NCI-H2227 (cell line): Measurements from ENCODE around the gene BRD3.
A peak's percentile ranks its signal among the peaks of the same experiment; 100 is the strongest.

Experiments
- DNase-seq: peaks from one replicate; lab custom pipeline; 2025; ENCODE audit not compliant: unreplicated experiment; lab: John Stamatoyannopoulos, UW

The BRD3 gene

DNA sequence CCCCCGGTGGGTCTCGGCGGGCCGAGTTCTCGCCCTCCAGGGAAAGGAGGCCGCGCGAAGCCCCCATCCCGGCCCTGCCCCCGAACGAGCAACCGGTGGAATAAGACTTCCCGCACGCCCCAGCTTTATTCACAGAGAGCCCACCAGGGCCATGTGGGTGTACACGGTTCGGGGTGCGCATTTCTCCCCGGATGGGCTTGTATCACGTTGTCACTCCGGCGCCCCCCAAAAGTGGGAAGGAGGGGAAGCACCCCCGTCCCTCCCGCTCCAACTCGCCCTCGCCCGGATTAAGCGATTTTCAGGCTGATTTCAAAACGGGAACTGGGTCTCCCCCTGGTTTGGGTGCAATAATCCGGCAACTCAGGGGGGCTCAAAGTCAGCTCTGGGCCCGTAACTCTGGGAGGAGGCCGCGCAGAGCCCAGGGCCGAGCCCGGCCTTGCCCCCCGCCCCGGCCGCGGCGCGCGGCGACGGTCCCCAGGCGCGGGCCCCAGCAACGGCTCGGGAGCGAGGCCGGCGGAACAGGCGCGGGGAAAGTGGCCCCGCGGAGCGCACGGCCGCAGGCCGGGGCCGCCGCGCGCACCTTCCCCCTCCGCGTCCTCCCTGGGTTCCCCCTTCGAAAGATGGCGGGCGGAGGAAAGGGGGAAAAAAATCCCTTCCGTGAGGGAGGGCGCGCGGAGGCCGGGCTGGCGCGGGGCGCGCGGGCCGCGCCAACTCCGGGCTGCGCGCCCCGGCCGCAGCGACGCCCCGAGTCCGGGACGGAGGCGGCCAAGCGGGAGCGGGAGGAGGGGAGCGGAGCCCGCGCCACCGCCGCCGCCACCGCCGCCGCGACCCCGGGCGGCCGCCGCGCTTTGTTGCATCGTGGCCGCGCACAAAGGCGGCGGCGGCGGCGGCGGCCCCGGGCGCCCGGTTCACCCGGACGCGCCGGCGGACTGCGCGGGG lies 644 bp downstream of the BRD3 start:
- DNase-seq = peak; percentile 61

DNA sequence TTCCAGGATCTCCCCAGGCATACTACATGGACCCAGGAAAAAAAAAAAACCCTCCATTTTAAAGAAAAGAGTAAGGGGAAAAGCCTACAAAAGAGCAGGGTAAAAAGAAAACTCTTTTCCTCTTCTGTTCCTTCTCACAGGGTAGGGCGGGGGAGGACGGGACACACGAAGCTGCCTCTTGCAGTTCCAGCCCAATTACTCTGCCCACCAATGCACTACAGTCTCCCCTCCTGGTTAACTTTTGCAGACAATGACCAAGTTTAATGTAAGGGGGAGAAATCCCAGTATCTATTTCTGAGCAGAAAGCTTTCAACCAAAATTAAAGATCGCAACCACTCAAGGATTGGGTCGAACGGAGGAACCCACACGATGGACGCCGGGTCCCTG lies 1.3 kb downstream of the BRD3 start:
- DNase-seq = no peak

DNA sequence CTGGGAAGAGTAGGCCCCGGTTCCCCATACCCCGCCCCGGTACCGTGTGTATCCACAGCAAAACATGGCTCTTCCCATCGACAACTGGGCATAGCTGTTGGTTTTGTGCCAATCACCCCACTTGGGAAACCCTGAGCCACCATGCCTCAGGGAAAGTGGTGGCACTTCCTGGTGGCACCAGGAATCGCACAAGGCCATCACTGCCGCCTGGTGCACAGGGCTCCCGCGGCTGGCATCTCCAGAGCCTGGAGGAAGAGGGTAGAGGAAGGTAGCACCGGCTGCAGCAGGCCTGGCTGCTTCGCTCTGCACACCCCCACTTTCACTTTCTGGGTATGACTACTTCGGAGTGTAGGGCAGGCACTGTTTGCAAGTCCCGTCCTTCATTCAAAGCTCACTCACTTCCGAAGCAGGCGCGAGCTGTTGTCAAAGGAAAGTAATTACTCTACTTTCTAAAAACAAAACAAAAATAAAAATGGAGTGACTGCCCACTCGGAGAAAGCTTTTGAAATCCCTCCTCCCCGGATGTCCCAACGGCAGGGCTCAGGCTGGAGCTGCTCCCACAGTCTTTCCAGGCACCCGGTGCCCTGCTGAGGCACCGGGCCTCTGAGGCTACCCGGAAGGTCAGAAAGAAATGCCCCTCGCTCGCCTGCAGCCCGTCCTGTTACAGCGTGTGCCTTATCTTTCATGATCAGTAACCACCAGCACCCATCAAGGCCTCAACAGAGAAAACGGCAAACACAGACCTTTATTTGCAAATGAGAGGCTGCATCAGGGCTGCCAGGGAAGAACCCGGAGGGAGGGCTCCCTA lies 2.0 kb downstream of the BRD3 start:
- no peak for DNase-seq

DNA sequence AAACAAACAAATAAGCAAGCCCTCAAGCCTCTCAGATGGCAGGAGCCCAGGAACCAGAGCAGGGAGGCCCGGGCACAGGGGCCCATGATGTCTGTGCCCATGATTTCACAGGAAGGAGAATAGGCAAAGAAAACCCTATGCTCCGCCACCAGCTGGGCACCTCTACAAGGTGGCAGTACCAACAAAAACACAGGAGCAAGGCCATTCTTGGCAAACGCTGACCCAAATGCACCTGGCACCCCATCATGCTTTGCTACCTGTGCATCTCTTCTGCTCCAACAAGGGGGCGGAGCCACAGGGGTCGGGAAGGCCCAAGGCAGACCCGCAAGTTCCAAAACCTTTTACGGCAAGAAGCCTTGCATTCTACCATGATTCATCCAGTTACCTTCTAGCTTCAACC lies 3.1 kb downstream of the BRD3 start:
- DNase-seq = no peak

DNA sequence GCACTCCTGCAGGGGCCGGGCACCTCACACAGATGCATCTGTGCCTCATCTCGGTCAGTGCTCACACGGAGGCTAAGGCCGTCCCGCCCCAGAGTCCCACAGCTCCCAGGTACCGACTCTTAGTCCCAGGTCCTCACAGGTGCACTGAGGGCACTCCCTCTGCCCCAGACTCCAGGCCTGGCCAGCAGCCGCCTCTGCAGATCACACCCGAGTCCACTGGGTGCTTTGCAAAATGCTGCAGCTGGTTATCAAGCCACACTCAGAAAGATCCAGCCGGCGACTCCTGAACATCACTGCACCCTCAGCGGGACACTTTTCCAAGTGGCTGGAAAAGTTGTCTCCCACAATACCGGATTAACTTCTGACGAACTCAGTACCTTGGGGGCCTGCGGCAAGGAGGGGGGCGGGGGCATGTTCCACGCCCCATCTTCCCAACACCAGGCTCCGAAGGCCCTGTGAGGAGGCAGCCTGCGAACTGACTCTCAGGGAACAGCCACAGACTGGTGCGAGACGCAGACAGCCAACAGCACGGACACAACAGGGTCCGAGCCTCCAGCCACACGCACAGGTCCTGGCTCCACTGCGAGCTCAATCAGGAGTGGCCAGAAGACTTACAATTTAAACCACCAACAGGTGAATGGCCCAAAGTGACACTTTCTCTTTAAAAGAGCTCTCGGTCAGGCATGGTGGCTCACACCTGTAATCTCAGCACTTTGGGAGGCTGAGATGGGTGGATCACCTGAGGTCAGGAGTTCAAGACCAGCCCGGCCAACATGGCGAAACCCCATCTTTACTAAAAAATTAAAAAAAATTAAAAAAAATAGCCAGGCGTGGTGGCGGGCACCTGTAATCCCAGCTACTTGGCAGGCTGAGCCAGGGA lies 4.0 kb downstream of the BRD3 start:
- no peak for DNase-seq

DNA sequence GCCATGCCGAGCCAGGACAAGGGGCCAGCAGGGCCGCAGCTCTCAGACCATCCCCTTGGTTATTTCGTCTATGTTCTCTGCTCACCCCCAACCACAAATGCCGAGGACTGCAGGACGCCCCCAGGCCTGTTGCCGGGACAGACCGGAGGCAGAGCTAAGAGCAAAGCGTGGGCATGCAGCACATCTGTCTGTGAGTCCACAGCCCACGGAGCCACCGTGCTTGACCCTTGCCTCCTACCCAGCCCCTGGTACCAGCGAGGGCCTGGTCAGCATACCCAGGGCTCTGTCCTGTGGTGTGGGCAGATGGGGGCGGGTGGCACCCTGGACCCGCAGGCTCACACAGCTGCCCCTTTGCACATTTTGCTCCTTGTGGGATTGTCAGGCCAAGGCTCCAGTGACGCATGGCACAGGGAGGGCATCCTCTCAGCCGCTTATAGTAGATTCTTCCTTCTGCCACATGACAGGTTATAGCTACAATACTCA lies 4.7 kb downstream of the BRD3 start:
- no peak for DNase-seq

DNA sequence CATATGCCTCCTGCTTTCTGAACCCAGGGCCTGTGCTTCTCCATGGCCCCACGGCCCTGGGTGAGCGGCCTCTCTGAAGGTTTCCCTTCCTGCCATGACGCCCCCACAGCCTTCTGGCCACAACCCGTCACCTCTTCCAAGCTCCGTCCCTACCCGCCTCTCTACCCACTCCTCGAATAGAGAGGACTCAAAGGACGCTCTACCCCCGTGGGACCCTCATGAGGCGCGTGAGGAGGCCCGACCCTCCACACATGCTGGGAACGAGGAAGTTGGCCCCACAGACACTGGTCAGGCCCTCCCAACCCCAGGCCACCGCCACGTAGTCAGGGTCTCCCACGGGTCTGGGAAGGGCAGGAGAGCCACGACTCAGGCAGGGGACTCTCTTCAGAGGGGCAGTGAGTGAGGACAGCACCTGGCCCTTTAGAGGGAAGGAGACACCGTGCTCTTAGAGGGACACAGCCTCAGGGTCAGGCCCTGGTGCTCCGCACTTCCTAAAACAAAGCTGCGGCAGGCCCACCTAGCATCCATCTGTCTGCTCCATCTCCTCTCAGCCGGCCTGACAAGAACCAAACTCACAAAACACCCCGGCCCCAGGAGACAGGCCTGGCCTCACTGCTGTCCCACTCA lies 5.3 kb downstream of the BRD3 start:
- DNase-seq = no peak

DNA sequence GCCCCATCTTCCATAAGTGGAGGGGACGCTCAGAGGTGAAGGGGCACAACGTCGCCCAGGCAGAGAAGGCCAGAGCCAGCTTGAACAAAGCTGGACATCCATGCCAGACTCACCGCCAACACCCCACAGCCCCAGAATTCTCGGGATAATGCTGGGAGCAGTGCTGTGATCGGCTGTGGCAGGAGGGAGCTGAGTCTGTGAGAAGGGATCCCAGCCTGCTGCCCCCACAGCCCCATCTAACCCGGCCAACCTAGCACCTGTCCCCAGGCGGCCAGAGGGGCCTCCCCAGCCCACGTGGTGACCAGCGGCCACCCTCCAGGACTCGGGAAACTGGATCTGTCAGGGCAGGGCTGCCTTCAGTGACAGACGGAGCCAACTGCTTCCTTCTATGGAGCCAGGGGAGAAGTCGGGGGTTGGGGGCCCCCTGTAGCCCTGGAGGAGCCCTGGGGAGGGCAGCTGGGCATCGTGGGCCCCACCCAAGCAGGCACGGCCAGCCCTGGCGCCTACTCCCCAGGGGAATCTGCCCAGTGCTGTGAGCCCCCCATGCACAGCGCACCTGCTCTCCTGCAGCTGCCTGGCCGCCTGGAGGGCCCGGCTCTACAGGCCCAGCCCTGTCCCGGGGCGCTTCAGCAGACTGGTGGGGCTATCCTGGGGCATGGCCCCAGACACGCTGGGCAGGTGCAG lies 6.0 kb downstream of the BRD3 start:
- no peak for DNase-seq

DNA sequence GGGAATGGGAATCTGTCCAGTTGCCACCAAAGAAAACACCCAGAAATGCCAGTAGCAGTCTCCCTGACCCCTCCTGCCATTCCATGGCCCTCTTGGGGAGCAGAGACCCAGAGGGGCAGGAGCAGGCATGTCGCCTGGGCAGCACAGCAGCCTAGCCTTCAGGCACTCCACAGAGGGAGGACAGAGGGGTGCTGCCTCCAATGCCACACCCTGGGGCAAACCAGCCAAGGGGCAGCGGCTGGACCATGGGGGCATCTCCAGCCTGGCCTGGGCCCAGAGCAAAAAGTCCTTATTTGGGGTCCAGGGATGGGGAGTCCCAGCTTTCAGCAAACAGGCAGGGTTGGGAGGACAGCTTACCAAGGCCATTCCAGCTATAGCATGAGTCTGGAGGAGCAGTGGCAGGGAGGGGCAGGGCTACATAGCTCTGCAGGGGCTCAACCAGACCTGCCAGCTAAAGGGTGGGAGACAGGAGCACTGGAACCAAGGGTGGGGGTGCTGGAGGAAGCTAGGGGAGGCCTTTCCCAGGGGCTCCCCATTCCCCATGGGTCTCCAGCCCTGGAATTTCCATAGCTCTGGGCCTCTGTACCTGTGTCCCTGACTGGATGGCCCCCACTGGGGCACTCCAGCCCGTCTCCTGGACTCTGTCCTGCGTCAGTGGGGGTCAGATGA lies 6.7 kb downstream of the BRD3 start:
- DNase-seq = no peak

DNA sequence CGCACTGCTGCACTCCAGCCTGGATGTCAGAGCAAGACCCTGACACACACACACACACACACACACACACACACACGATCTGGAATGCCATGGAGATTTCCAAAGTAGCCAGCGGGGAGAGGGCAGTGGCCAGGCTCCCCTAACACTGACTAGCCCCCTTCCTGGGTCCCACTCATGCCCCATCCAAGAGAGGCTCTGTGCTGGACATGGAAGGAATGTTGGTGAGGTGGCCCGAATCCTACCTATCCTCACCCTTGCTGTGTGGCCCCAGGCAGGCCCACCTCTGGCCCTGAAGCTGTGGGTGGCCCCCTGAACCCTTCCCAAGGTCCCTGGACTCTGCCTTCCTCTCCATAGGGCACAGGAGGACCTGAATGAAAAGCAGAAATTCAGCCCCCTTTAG lies 7.3 kb downstream of the BRD3 start:
- DNase-seq = no peak

DNA sequence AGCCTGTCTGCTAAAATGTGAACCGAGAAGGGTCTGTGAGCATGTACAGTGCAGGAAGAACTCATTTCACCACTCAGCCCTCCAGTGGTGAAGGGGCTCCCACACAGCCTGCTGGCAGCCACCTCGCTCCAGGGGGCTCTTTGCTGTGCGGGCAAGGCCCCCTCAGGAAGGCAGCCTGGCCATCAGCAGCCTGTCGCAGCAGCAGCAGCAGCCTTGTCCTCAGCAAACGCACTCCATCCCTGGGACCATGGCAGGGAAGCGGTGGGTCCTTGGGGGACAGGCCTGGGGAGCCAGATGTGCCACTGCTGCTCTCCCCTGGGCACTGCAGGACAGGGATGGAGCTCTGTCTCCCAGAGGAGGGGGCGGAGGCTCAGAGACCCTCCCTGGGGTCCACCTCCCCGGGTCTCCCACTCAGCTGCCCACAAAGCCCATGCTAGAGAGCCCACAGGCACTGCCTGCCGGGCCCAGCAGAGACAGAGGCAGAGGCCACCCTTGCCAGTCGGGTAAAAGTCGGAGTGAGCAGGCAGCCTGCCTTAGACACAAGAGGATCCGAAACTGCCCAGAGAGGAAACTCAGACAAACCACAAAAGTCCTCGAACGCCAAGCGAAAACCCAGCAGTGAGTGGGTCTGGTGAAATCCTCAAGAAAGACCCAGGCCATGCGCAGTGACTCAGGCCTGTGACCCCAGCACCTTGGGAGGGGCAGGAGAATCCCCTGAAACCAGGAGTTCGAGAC lies 8.0 kb downstream of the BRD3 start:
- no peak for DNase-seq

DNA sequence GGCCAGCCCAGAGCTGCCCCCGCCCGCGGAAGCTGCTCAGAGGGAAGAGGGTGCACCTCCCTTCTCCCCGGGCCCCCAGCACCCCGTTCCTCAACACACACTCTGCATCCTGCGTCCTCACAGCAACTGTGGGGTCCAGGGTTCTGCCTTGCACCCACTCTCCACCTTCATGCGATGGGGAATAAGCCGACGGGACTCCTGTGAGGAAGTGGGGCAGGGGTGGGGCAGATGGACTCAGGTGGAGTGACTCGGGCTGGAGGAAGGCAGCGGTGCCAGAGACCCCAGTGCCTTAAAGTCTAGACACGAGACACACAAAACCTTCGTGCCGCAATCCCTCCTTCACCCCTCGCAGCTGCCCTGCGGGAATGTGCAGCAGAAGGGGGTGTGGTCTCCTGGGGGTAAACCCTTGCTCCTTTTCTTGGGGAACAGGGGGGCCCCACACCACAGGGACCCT lies 8.6 kb downstream of the BRD3 start:
- DNase-seq = no peak

DNA sequence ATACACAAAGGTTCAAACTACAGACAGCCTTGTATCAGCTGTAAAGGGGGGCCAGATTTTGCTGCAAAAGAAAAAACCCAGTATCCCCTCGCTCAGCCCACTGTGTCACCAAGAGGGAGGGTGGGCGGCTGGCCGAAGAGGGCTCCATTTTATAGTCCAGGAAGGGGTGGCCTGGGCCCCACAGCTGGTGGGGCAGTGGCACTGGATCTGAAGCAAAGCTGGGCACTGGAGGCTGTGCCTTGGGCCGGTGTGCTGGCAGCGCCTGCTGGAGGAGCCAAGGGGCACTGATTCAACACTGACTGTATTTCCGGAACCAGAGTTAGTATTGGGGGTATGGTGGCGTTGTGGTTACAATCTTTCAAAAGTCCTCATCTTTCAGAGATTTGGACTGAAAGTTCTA lies 9.1 kb downstream of the BRD3 start:
- no peak for DNase-seq

DNA sequence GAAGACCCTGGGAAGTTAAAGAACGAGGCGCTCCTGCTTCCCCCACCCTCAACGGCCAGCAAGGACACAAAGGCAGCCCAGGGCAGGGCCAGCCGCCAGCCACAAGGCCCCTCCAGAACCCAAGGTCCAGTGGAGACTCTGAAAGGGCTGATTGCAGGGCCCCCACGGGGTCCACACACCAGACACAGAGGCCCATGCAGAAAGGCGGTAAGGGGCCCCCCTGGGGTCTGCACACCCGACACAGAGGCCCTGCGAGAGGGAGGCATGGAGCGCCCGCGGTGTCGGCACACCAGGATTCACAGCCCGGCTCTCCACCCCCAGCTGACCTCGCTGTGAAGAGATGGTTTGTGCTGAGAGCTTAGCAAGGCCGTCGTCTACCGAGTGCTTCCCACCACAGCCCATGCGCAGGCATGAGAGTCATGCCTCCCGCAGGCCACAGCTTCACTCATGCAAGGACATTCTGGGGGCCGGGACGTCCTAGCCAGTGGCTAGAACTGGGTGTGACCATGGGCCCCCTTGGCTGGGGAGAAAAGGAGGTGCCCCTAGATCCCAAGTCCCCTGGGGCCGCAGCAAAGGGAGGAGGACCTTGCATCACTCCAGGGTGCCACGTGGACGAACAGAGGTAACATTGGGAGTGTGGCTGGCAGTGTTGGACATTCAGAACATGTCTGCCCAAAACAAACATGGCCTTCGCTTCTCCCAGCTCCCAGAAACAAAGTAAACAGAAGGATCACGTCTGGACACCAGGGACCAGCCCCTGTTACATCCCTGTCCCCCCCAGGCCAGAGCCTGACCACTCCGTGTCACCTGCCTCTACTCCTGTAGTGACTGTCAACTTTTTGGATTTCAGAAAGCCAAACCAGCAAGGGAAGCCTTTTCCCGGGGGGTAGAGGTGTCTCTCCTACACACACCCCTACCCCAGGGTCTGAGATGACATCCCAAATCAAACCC lies 9.8 kb downstream of the BRD3 start:
- DNase-seq = no peak

DNA sequence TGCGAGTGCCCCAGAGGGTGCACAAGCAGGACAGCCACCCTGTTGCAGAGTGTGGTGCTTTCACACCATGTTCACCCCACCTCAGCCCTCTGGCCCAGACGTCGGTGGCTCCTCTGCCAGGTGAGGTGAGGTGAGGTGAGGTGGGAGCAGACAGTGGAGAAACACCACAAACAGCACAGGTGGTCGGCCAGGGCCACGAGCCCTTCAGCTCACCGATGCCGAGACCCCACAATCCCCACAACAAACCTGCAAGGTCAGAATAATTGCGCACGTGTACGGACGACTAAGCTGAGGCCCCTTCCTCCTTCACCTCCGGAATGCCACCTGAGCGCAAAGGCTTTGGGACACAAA lies 10.5 kb downstream of the BRD3 start:
- DNase-seq = no peak

DNA sequence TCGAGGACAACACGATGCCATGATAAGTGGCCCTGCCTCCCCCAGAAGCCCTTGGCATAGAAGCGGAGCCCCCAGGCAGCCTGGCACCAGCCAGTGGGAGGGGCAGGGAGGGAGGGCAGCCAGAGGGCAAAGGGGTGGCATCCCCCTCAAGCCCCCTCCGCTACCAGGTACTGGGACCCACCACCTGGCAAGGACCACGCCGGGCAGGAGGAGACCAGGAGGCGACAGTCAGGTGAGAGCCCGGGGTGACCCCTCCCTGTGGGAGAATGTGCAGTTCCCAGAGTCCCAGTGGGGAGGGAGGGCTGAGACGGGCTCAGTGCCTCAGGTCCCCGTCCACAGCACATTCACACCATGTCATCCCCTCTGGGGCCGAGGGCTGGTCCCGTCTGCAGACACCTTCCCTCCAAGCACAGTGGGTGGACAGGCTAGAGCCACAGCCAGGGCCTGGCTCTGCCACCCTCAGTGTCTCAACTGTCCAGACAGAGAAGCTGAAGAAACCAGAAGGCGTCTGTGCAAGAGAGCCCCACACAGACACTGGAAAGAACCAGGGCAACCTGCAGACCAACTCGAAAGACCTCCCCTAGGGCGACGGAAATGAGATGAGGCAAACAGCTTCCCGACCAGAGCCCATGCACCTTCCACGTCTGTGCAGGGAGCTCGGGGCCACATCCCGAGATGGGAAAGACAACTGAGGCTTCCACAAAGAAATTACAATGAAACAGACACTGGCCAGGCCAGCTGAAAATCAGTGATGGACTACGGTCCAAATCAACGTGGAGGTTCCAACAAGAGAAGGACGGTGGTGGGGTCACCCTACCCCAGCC lies 11.1 kb downstream of the BRD3 start:
- DNase-seq = no peak

DNA sequence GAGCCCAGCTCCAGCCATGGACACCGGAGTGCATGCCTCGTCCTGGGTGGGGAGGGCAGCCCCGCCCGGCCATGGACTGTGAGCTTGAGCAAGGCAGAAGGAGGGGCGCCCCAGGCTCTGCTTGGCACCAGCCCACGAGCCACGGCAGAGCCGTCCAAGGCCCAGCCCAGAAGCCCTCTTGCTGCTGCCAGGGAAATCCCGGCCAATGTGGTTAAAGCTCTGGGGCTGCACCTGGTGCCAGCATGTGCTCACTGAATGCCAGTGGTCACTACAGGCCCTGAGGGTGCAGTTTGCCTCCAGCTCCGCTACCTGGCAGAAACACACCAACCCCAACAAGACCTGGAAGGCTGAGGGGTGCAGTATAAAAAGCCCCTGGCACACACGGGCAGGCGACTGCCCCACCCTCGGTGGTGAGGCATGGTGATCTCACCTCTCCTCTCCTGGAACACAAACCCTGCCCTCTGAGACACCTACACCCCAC lies 11.8 kb downstream of the BRD3 start:
- DNase-seq = no peak
